ENCODE measurements around the gene C16orf95.

DNA sequence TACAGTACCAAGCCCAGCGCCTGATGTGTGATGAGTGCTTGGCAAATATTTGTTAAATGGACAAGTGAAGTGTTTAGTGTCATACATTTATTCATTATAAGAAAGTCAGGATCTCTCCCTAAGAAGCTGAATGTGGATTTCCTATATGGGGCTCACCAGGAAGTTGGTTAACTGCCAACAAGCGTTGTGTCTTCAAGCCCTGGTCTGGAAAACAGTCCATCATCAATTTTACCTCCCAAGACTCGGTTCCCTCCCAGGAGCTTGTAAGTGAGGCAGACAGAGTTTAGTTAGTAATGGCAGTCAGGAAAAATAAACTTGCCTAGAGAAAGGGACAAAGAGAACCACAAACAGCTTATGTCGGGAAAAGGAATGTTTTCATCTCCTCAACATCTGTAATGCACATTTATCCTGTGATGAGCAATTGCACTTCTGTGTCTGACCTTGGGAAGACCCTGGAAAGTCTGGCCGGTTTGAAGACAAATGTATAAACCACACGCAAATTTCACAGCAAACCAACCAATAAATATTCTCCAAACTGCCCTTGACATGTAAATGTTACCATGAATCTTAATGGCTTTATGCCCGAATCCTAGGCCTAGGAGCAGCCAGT lies 28.3 kb downstream of the C16orf95 start:
- TF ChIP-seq RAD21 (conservative IDR thresholded peaks at IDR 0.05) (no peak), EZH2 (IDR thresholded peaks at IDR 0.05; ENCODE audit: borderline replicate concordance, insufficient read depth, low read length, poor library complexity, severe bottlenecking) (no peak), POLR2AphosphoS5 (IDR thresholded peaks at IDR 0.05) (no peak), SMC3 (conservative IDR thresholded peaks at IDR 0.05; ENCODE audit: poor library complexity) (no peak), EP300 (conservative IDR thresholded peaks at IDR 0.05; ENCODE audit: poor library complexity, severe bottlenecking) (no peak), TAF1 (IDR thresholded peaks at IDR 0.05; ENCODE audit: low read depth) (no peak)
- TF ChIP-seq, protein P1, sequence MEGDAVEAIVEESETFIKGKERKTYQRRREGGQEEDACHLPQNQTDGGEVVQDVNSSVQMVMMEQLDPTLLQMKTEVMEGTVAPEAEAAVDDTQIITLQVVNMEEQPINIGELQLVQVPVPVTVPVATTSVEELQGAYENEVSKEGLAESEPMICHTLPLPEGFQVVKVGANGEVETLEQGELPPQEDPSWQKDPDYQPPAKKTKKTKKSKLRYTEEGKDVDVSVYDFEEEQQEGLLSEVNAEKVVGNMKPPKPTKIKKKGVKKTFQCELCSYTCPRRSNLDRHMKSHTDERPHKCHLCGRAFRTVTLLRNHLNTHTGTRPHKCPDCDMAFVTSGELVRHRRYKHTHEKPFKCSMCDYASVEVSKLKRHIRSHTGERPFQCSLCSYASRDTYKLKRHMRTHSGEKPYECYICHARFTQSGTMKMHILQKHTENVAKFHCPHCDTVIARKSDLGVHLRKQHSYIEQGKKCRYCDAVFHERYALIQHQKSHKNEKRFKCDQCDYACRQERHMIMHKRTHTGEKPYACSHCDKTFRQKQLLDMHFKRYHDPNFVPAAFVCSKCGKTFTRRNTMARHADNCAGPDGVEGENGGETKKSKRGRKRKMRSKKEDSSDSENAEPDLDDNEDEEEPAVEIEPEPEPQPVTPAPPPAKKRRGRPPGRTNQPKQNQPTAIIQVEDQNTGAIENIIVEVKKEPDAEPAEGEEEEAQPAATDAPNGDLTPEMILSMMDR (IDR thresholded peaks at IDR 0.05; ENCODE audit: poor library complexity, severe bottlenecking) = no peak
- TF ChIP-seq, protein P2, sequence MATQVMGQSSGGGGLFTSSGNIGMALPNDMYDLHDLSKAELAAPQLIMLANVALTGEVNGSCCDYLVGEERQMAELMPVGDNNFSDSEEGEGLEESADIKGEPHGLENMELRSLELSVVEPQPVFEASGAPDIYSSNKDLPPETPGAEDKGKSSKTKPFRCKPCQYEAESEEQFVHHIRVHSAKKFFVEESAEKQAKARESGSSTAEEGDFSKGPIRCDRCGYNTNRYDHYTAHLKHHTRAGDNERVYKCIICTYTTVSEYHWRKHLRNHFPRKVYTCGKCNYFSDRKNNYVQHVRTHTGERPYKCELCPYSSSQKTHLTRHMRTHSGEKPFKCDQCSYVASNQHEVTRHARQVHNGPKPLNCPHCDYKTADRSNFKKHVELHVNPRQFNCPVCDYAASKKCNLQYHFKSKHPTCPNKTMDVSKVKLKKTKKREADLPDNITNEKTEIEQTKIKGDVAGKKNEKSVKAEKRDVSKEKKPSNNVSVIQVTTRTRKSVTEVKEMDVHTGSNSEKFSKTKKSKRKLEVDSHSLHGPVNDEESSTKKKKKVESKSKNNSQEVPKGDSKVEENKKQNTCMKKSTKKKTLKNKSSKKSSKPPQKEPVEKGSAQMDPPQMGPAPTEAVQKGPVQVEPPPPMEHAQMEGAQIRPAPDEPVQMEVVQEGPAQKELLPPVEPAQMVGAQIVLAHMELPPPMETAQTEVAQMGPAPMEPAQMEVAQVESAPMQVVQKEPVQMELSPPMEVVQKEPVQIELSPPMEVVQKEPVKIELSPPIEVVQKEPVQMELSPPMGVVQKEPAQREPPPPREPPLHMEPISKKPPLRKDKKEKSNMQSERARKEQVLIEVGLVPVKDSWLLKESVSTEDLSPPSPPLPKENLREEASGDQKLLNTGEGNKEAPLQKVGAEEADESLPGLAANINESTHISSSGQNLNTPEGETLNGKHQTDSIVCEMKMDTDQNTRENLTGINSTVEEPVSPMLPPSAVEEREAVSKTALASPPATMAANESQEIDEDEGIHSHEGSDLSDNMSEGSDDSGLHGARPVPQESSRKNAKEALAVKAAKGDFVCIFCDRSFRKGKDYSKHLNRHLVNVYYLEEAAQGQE (IDR thresholded peaks at IDR 0.05; ENCODE audit: borderline replicate concordance) = no peak

Data from neural cell (in vitro differentiated cells).